Mesothelial cell of epicardium (in vitro differentiated cells): ENCODE measurements around the gene ATP23. TPM values are rescaled to one million over a fixed set of nuclear protein-coding genes. Genes with fewer than 3 reads are reported as not detected.

ENCODE experiments used
- DNase-seq, 2 experiments: peaks; one replicate each; pipeline ENCODE4 v3.0.0; 2021; ENCODE audit warnings: low spot score in 2 of 2; ENCODE audit not compliant: unreplicated experiment in 2 of 2
- H3K27ac Mint-ChIP-seq: 2 replicates; pipeline ENCODE4 v1.8.0; 2021; ENCODE audit warnings: mixed read lengths
- H3K27me3 Mint-ChIP-seq: 2 replicates; pipeline ENCODE4 v1.8.0; 2021; ENCODE audit warnings: low read depth, mixed read lengths
- H3K36me3 Mint-ChIP-seq: 2 replicates; pipeline ENCODE4 v1.8.0; 2021; ENCODE audit warnings: mixed read lengths
- H3K4me1 Mint-ChIP-seq: 2 replicates; pipeline ENCODE4 v1.8.0; 2021; ENCODE audit warnings: mixed read lengths
- H3K4me3 Mint-ChIP-seq: 2 replicates; pipeline ENCODE4 v1.8.0; 2021; ENCODE audit warnings: mild to moderate bottlenecking, moderate library complexity, mixed read lengths
- H3K9me3 Mint-ChIP-seq: 2 replicates; pipeline ENCODE4 v1.8.0; 2021; ENCODE audit warnings: mixed read lengths
- CTCF ChIP-seq: fragments of 200-600 bp; sonication (generic); IDR thresholded peaks from one replicate; pipeline ENCODE4 v1.5.0; 2021; ENCODE audit warnings: antibody characterized with exemption; ENCODE audit not compliant: unreplicated experiment
- total RNA-seq: library from RNA; stranded (reverse); gene quantifications from 3 replicates; pipeline ENCODE4 v1.2.1, GENCODE V29; 2021

ATP23 gene
- total RNA-seq, 1 donor from 2014 or later = 5.5 TPM

DNA sequence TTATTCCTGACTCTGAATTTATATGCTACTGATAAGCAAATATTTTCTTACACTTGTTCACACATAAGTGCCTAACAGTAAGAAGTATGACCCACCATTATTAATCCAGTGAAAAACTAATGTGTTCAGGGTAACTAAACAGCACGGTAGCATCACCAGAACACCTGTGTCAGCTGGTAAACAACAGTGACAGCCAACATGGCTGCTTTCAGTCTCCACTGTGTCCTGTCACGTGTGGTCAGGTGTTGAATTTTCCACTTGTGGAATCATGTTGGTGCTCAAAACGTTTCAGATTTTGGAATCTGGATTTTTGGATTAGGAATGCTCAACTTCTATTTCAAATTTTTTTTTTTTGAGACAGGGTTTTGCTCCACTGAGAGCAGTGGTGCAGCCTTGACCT is 14.3 kb upstream of the ATP23 start:
- Mint-ChIP-seq H3K9me3 (peaks cover 7% of the 10 kb centered on the region), H3K27ac (no peak overlapping the region), H3K36me3 (peaks cover 3% of the 10 kb centered on the region), H3K4me1 (no peaks in the 10 kb centered on the region), H3K4me3 (no peak overlapping the region), H3K27me3 (peaks cover 15% of the 10 kb centered on the region)
- no peak for TF ChIP-seq CTCF
- no peak for DNase-seq

- H3K27ac Mint-ChIP-seq = no peak overlapping the region
- H3K4me1 Mint-ChIP-seq = no peaks in the 10 kb centered on the region
- H3K36me3 Mint-ChIP-seq = peaks cover 7% of the 10 kb centered on the region
- H3K4me3 Mint-ChIP-seq = no peak overlapping the region
- peaks cover 12% of the 10 kb centered on the region for H3K27me3 Mint-ChIP-seq
- H3K9me3 Mint-ChIP-seq = no peaks in the 10 kb centered on the region
- no peak for DNase-seq
- no peak for TF ChIP-seq CTCF
Measured at GRCh38 chr12:57929092-57929830, 12.1 kb upstream of the ATP23 start.

- Mint-ChIP-seq H3K36me3 (peaks cover 7% of the 10 kb centered on the region), H3K27ac (no peak overlapping the region), H3K4me3 (peak overlapping the region; percentile 95), H3K9me3 (no peaks in the 10 kb centered on the region), H3K27me3 (peaks cover 17% of the 10 kb centered on the region), H3K4me1 (peaks cover 19% of the 10 kb centered on the region)
- TF ChIP-seq CTCF = no peak
- DNase-seq = no peak
Measured at GRCh38 chr12:57934819-57935218, 6.5 kb upstream of the ATP23 start.

GRCh38 chr12:57935331-57935730 is 6.0 kb upstream of the ATP23 start:
- H3K4me3 Mint-ChIP-seq = peak overlapping the region; percentile 95
- H3K4me1 Mint-ChIP-seq = peaks cover 19% of the 10 kb centered on the region
- H3K9me3 Mint-ChIP-seq = no peaks in the 10 kb centered on the region
- H3K27ac Mint-ChIP-seq = peak overlapping the region; percentile 93
- DNase-seq = no peak
- peaks cover 7% of the 10 kb centered on the region for H3K36me3 Mint-ChIP-seq
- H3K27me3 Mint-ChIP-seq = peaks cover 17% of the 10 kb centered on the region
- TF ChIP-seq CTCF = no peak

DNA sequence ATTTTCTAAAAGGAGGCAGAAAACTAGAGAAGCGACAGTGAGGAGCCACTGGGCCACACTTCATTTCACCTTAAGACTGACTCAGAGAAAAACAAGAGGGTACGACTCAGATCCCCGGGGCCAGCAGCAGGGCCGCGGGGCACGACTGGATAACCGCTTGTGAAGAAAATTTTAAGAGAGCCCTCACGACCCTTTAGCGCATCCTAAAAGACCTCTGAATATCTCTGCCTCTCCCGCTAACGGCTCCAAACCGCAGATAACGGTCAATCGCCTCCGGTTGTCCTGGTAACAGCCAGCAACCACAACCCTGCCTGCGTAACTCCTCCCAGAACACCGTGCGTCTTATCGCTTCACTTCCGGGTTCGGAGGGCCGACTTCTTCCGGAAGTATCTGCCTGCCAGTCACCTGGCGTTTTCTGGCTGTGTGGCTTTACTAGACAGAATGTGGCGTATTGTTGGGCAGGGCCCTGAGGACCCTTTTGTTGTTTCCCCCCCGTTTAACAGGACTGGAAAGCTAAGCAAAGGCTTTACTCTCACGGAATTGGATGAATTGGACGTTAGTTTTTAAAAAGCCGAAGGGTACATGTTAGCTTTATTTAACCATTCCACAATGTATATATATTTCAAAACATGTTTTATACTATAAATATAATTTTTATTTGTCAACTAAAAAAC is 5.4 kb upstream of the ATP23 start:
- Mint-ChIP-seq H3K36me3 (peaks cover 7% of the 10 kb centered on the region), H3K4me3 (peak overlapping the region; percentile 95), H3K4me1 (peaks cover 25% of the 10 kb centered on the region), H3K27ac (peak overlapping the region; percentile 93), H3K27me3 (peaks cover 17% of the 10 kb centered on the region), H3K9me3 (no peaks in the 10 kb centered on the region)
- TF ChIP-seq CTCF = no peak
- DNase-seq = peak; percentile 50 to 76
